ENCODE data around the gene KRT36. TPM values are rescaled to one million over a fixed set of nuclear protein-coding genes. Genes with fewer than 3 reads are reported as not detected.

Gene KRT36
- total and polyA plus RNA-seq, 9 donors: 0.50 TPM; not detected in 8

- no peaks in the 10 kb centered on the region for H3K4me1 ChIP-seq (ENCODE audit: insufficient read depth)
- no peak overlapping the region for H3K4me3 ChIP-seq
- H3K36me3 ChIP-seq: no peaks in the 10 kb centered on the region
- TF ChIP-seq, protein P1, sequence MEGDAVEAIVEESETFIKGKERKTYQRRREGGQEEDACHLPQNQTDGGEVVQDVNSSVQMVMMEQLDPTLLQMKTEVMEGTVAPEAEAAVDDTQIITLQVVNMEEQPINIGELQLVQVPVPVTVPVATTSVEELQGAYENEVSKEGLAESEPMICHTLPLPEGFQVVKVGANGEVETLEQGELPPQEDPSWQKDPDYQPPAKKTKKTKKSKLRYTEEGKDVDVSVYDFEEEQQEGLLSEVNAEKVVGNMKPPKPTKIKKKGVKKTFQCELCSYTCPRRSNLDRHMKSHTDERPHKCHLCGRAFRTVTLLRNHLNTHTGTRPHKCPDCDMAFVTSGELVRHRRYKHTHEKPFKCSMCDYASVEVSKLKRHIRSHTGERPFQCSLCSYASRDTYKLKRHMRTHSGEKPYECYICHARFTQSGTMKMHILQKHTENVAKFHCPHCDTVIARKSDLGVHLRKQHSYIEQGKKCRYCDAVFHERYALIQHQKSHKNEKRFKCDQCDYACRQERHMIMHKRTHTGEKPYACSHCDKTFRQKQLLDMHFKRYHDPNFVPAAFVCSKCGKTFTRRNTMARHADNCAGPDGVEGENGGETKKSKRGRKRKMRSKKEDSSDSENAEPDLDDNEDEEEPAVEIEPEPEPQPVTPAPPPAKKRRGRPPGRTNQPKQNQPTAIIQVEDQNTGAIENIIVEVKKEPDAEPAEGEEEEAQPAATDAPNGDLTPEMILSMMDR (IDR thresholded peaks at IDR 0.05): no peak
- TF ChIP-seq POLR2A (IDR thresholded peaks at IDR 0.05) (no peak), EP300 (IDR thresholded peaks at IDR 0.05) (no peak)
- no peak for DNase-seq
- no peaks in the 10 kb centered on the region for H3K27me3 ChIP-seq
- no peaks in the 10 kb centered on the region for H3K9me3 ChIP-seq
- intact Hi-C loops (cut with DNase I): no loop called here
- WGBS, 3 donors: 92 to 100% (median 100%) methylated on average over 1 of the region's 1 CpG
- no peak overlapping the region for H3K27ac ChIP-seq
Measured at GRCh38 chr17:41455236-41455635, 34.5 kb downstream of the KRT36 start.

- intact Hi-C loops (cut with DNase I): no loop called here
- TF ChIP-seq POLR2A (IDR thresholded peaks at IDR 0.05) (no peak), EP300 (IDR thresholded peaks at IDR 0.05) (no peak)
- TF ChIP-seq, protein P1 (IDR thresholded peaks at IDR 0.05): no peak
- H3K27me3 ChIP-seq: no peaks in the 10 kb centered on the region
- no peak overlapping the region for H3K4me3 ChIP-seq
- H3K9me3 ChIP-seq: no peaks in the 10 kb centered on the region
- DNase-seq: no peak
- H3K27ac ChIP-seq: no peak overlapping the region
- 96 to 98% (median 97%) methylated on average over 3 of the region's 3 CpGs for WGBS, 3 donors
- H3K4me1 ChIP-seq (ENCODE audit: insufficient read depth): no peaks in the 10 kb centered on the region
- H3K36me3 ChIP-seq: no peaks in the 10 kb centered on the region
Measured at GRCh38 chr17:41453066-41453465, 36.6 kb downstream of the KRT36 start.

DNA sequence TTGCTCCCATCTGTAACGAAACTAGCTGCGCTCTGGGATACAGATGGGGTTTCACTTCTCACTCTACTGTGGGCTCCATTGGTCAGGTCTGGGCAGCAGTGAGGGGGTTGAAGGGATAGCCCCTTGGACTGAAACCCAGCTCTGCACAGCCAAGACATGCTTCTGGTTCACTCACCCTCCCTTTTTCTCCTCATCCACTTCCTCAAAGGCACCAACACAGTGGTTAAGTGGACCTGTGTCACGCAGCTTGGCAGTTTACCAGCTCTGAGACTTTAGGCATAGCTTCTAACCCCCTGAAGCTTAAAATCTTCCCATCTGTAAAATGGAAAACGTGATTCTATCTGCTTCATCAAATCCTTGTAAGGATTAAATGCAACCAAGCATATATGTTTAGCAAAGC lies 37.4 kb downstream of the KRT36 start:
- intact Hi-C loops (cut with DNase I): no loop called here
- no peaks in the 10 kb centered on the region for H3K36me3 ChIP-seq
- H3K9me3 ChIP-seq: no peaks in the 10 kb centered on the region
- no peaks in the 10 kb centered on the region for H3K27me3 ChIP-seq
- H3K4me3 ChIP-seq: no peak overlapping the region
- H3K4me1 ChIP-seq (ENCODE audit: insufficient read depth): no peaks in the 10 kb centered on the region
- WGBS, 3 donors: 67 to 80% (median 77%) methylated on average over 4 of the region's 4 CpGs
- TF ChIP-seq, protein P1 (IDR thresholded peaks at IDR 0.05): no peak
- TF ChIP-seq EP300 (IDR thresholded peaks at IDR 0.05): no peak
- TF ChIP-seq POLR2A (IDR thresholded peaks at IDR 0.05): no peak
- no peak for DNase-seq
- no peak overlapping the region for H3K27ac ChIP-seq

DNA sequence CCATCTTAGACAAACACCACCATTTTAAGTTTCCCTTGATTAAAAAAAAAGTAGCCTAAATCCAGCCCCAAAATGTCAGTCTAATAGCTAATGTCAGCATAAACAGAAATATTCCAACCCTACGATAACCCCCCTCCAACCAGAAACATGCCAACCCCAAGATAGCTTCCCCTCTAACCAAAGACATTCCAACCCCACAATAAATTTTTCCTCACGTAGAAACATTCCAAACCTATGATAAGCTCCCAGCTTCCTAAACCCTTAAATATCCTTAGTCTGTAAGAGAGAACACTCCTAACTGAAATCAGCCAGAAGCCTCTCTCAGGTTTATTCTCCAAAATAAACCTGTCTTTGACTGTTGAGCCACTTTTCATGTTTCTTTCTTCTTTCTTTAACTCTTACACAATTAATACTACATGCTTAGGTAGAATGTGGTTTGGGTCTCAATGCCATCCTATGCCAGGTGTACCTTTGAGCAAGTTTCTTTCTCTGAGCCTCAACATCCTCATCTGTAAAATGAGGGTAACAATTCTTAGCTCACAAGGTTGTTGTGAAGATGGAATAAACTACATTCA lies 38.5 kb downstream of the KRT36 start:
- TF ChIP-seq, protein P1 (IDR thresholded peaks at IDR 0.05): no peak
- TF ChIP-seq POLR2A (IDR thresholded peaks at IDR 0.05): no peak
- TF ChIP-seq EP300 (IDR thresholded peaks at IDR 0.05): no peak
- peaks cover 2% of the 10 kb centered on the region for H3K4me1 ChIP-seq (ENCODE audit: insufficient read depth)
- no peak overlapping the region for H3K27ac ChIP-seq
- H3K36me3 ChIP-seq: no peaks in the 10 kb centered on the region
- H3K27me3 ChIP-seq: no peaks in the 10 kb centered on the region
- H3K4me3 ChIP-seq: no peak overlapping the region
- no peaks in the 10 kb centered on the region for H3K9me3 ChIP-seq
- WGBS, 3 donors: 14 to 24% (median 22%) methylated on average over 2 of the region's 2 CpGs
- intact Hi-C loops (cut with DNase I): no loop called here
- no peak for DNase-seq
